UCSD-AML1 (cell line): ENCODE results near the gene MOV10.
"Not testable (repeated sequence)": the region's sequence is repeated elsewhere in the genome, so short reads cannot be mapped to it uniquely, and the experiment has no call there.

Experiments used
- DNase-seq: peaks from one replicate; lab custom pipeline; 2025; ENCODE audit not compliant: unreplicated experiment; lab: John Stamatoyannopoulos, UW

MOV10 gene

DNA sequence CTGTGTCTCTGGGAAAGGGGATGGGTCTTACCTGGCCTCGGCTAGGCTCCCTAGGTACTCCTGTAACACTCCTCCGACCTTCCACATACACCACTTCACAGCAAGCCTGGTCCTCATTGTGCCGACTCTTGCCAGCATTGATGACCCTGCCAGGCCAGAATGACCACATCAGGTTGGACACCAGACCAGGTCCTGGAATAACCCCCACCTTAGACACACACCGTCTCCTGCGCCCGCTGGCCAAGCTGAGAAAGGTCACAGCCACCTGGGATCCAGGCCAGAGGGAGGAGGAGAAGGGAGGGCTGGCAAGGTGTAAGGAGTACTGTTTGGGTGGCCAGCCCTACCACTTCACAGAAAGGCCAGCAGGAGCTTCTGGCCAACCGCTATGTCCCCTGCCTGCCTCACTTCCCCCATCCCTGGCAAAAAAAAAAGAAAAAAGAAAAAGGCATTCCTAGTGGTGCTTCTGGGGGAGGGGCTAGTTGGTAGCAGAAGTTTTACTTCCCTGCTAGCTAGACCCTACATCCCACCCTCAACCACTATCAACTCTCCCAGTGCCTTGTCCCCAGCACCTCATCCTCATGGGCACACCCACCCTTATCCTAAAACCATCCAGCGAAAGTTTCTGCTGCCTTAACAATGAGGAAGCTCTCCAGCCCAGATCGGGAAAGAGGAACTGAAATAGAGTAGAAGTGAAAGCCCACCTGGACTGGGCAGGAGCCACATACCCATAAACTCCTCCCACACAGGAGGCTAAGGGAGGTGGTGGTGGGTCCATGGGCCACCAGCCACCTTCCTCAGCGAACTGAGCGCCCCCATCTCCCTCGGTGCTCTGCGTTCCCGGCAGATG lies 39.2 kb downstream of the MOV10 start:
- peak; percentile 41 for DNase-seq

DNA sequence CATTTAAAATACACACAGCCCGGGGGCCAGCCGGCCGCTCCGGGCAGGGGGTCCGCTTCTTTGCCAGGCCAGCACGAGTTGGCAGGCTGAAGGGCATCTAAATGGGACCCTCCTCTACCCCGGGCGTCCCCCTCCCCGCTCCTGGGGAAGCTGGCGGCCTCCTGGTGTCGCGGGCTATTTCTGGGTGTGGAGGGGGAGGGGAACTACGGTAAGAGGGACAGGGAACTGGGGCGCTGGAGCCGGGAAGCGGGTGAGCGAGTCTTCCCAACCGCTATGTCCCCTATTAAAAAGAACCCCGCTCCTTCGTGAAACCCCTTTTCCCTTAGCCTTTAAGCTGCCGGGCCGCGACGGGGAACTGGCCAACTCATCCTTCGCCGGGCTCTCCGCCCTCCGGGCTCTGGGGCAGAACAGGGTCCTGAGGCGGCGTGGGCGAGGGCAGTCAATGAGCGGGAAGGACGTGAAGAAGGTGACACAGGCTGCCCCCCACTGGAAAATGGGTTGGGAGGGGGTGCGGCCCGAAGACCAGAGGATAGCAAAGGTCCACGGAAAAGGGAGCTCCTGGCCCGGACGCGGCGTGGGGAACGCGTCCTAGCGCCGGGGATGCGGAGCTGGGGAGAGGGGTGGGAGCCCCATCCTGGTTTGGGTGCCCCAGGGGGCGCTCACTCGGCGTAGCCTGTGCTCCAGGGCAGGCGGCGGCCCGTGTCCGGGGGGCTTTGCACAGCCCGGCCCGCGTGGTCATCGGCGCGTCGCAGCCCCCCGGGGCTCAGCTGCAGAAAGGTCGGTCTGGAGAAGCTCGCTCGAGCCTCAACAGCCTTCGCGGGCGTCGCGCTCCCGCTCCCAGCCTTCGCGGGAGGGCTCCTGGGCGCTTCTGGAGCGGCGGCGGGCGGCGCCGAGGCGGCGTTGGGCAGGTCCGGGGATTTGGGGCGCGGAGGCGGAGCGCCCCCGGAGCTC lies 40.1 kb downstream of the MOV10 start:
- DNase-seq = peak; percentile 46

DNA sequence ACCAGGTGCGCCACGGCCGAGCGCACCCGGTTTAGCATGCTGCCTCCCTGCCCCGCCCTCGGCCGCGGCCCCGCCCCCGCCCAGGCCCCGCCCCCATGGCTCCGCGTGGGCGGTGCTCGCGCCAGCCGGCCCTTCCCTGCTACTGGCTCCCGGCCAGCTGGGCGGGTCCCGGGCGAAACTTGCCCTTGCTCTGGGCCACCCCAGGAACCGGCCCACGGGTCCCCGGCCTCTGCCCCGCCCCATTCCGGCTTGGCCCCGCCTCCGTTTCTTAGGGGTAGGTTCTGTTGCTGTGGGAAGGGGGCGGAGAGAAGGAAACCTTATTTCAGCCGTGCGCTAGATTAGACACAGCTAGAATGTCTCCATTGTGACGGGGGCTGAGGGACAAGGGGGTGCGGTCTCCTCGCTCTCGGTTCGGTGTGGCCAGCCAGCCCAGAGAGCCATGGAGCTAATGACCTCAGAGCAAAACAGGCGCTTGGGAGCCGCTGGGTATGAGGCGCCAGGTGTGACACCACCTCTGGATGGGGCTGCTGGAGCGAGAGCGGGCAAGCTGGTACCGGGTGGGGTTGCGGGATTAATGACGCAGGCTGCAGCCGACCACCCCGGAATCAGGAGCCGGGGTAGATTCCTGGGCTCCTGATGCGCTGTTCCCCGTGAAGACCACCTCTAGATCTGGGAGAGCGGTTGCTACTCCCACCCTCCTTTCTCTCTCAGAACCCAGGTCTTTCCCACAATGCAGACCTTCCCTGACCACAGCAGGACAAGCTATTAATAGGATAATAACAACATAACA lies 41.0 kb downstream of the MOV10 start, which contains the start of gene PPM1J:
Gene PPM1J, minus strand, starts transcription at position 69 of the 790 bp plus-strand sequence. Its CDS starts 31 bp downstream, at position 38.
- peak; percentile 99 for DNase-seq

DNA sequence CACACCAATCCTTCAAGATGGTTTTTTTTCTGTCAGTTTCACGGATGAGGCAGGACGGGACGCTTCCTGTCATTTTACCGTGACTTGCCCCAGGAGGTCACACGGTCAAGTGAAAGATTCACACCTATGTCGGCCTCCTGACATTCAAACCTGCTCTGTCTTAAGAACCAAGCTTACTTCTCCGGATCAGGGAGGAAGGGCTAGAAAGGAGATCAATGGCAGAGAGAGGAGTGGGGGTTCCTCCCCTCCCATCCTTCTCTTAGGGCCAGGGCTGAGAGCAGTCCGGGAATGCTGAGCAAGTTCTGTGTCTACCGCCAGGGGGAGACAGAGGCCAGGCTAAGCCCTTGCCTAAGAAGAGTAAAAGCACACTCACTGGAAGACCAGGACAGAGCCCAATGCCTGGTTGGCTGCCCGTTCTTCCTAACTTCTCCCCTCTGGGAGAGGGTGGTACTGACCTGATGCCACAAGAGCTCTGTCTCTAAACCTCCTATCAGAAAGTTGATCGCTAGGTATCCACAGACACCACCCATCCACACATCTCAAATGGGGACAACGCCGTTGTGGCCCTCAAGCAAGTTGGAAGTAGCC lies 41.8 kb downstream of the MOV10 start:
- DNase-seq = peak; percentile 81

DNA sequence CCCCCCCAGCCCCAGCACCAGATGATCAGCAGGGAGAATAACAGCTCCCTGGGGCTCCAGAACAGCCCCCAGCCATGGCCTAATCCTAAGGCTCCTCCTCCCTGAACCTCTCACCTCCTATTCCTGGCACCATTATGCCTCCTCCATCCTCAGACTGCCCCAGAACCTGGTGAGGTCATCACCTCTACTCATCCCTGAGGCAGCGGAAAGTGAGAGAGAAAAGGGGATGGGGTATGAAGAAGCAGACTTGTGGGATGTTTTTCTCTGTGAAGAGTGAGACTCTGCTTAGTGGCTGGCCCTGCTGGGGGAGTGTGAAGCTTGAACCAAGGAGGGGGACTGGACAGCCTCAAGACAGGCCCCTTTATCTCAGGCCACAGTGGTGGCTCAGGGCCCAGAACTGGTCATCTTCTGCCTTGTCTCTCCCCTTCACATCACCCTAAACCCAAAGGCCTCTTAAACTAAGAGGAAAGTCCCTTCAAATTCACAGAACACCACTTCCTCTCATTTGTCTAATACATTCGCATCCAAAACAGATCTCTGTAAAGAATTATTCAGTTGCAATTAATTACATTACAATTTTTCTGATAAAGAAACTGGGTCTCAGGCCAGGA lies 42.9 kb downstream of the MOV10 start:
- no peak for DNase-seq

DNA sequence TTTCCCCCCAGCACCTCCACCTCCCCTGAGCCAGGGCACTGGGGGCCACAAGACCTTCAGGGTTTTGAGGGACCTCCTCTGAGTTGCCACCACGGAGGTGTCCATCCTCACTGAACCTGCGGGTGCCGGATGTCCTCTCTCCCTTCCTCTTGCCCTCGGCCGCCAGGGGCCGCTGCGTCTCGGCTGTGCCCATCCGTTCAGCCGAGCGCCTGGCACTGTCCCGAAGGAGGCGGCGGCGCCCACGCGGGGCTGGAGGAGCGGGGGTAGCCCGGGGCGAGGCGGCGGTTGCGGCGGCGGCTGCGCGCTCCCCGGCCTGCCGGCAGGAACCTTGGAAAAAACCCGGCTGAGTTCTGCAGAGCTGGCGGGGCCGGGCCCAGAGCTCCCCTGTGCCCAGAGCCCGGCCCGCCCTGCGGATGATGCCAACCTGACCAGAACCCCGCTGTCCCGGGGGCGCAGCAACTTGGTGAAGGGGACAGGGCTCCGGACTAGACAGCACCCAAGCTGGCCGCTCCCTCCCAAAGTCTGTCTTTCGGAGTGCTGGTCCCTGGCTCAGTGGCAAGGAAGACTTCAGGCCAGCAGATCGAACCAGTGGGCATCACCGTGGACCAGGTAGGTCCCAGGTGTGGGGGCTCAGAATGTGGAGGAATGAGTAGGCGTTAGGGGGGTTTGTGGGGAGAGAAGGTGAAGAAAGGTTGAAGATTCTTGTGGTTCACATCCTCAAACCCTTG lies 44.4 kb downstream of the MOV10 start:
- DNase-seq = peak; percentile 70

DNA sequence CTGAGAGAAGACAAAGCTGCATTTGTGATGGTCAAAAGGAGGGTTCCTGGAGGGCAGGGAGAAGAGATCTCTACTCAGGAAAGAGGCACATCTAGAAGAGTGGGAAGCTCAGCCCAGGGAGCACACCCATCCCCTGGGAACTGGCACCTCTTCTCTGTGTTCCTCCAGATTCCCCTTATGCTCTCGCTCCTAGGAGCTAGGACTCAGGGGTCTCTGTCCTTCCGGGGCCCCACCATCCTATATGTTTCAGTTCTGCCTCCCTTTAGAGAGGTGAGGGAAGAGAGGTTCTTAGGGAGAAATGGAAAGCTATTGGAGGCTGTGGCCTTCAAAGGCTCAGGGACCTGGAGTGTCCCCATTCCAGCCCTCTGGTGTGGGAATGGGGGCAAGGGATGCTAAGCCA lies 45.2 kb downstream of the MOV10 start:
- DNase-seq = no peak

DNA sequence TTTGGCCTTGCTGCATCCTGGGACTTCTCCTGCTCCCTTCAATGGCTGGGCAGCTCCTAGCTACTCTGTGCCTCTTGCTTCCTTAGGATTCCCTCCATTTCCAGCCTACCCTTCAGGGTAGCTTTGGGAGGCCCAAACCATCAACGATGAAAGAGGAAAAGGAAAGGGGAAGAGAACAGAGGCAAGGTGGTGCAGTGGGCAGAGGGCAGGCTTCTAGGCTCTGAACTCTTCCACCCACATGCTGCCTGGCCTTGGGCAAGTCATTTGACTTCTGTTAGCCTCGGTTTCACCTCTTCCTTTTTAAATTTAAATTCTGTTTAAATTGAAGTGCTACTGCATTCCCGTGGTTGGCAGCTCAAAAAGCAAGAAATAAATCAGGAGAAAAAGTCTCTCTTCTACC lies 46.3 kb downstream of the MOV10 start:
- no peak for DNase-seq

DNA sequence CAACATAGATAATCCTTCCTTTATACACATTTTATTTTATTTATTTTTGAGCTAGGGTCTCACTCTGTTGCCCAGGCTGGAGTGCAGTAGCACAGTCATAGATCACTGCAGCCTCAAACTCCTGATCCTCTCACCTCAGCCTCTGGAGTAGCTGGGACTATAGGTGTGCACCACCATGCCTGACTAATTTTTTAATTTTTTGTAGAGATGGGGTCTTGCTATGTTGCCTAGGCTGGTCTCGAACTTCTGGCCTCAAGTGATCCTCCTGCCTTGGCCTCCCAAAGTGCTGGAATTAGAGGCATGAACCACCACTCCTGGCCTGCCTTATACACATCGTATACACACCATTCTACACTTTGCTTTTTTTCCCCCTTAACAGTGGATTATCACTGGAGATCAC lies 46.8 kb downstream of the MOV10 start:
- not testable (repeated sequence) for DNase-seq

DNA sequence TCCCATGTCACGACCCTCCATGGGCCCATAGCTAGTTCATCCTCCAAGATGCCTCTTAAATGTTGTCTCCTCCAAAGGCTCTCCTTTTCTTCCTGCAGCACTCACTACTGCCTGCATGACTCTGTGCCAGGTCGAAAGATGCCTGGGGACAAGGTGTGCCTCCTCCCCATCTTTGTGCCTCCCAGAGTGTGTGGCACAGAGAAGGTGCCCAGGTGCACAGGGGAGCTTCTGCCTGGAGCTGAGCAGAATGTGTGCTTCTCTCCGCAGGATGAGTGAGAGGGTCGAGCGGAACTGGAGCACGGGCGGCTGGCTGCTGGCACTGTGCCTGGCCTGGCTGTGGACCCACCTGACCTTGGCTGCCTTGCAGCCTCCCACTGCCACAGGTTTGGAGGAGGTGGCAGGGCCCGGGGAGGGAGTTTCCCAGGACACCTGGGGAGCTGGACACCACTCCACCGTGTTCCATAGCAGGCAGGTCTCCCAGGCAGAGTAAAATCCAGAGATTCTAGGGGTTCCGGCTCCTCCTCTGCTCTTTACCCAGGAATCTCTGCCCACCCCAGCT lies 47.6 kb downstream of the MOV10 start:
- DNase-seq = no peak

DNA sequence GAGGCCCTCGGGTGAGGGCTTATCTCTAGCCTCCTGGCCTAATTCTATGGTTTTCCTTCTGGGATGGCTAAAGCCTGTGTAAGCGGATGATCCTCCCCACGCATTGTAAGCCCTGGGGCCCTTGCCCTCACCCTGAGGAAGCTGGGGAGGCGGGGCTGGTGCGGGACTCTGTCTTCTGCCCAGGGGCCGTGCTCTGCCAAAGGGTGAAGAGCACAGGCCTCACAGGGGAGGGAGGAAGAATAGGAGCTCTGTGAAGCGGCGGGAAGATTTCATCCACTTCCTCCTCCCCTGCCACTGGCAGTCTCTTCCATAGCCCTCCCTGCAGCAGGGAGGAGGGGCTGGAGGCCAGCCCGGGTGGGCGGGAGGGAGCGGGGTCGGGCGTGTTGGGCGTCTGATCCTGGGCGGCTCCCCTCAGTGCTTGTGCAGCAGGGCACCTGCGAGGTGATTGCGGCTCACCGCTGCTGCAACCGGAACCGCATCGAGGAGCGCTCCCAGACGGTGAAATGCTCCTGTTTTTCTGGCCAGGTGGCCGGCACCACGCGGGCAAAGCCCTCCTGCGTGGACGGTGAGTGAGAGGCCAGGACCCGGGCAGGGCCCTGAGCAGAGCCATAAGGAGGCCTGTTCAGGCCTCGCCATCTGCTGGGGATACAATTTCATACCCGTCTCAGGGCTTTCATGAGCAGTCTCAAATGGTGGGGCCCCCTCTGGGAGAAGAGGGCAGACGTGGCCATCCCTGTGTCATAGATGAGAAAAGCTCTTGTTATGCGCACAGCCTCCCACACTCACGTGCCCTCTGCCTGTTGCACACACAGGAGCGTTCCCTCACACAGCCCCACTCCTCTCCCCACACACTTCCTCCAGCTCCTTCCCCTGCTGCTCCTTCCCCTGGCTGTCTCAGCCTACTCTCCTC lies 48.4 kb downstream of the MOV10 start:
- peak; percentile 30 for DNase-seq

DNA sequence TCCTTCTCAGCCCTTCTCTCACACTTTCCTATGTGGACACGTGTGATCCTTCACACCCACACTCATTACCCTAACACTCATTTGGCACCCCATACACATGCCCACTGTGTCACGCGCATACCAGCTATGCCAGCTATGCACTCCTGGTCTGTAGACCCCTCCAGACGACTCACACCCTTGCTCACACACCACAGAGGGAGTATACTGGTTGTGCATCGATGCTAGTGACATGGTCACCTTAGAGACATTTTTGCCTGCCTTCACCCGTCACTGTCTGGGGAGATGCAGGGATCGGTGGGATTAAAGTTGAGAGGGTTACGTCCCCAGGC lies 49.0 kb downstream of the MOV10 start:
- no peak for DNase-seq

DNA sequence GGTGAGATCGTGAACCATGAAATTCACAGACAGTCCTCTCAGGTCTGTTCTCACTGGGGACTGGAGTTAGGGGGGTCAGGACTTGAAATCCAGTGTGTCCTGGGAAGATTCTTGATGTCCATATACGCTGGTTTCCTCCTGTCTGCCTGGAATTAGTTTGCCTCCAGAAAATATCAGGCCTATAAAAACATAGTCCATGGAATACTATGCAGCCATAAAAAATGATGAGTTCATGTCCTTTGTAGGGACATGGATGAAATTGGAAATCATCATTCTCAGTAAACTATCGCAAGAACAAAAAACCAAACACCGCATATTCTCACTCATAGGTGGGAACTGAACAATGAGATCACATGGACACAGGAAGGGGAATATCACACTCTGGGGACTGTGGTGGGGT lies 49.8 kb downstream of the MOV10 start:
- DNase-seq = not testable (repeated sequence)

DNA sequence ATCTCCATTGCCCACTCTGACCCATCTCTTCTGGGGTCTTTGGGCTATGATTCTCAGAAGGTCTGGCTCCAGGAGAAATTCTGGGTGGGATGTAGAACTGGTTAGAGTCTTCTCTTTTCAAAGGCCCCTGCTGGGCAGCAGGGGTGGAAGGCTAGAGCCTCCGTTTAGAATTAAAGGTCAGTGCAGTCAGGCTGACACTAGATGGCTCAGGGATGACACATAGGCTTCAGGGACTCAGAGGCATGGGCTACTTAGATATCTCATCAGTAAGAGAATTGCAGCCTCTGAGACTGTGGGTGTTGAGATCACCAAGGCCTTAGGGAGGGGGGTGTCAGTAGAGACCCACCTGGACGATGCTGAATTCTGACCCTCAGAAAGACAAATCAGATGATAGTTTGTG lies 53.3 kb downstream of the MOV10 start:
- no peak for DNase-seq

DNA sequence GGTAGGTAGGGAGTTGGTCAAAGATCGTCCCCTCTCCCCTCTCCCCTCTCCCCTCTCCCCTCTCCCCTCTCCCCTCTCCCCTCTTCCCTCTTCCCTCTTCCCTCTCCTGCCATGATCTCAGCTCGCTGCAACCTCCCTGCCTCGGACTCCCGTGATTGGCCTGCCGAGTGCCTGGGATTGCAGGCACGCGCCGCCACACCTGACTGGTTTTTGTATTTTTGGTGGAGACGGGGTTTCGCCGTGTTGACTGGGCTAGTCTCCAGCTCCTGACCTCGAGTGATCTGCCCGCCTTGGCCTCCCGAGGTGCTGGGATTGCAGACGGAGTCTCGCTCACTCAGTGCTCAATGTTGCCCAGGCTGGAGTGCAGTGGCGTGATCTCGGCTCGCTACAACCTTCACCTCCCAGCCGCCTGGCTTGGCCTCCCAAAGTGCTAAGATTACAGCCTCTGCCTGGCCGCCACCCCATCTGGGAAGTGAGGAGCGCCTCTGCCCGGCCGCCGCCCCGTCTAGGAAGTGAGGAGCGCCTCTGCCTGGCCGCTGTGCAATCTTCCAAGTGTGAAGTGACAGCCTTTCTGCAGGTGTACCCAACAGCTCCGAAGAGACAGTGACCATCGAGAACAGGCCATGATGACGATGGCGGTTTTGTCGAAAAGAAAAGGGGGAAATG lies 54.0 kb downstream of the MOV10 start:
- not testable (repeated sequence) for DNase-seq

DNA sequence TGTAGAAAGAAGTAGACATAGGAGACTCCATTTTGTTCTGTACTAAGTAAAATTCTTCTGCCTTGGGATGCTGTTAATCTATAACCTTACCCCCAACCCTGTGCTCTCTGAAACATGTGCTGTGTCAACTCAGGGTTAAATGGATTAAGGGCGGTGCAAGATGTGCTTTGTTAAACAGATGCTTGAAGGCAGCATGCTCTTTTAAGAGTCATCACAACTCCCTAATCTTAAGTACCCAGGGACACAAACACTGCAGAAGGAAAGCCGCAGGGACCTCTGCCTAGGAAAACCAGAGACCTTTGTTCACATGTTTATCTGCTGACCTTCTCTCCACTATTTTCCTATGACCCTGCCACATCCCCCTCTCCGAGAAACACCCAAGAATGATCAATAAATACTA lies 54.6 kb downstream of the MOV10 start:
- DNase-seq = not testable (repeated sequence)

DNA sequence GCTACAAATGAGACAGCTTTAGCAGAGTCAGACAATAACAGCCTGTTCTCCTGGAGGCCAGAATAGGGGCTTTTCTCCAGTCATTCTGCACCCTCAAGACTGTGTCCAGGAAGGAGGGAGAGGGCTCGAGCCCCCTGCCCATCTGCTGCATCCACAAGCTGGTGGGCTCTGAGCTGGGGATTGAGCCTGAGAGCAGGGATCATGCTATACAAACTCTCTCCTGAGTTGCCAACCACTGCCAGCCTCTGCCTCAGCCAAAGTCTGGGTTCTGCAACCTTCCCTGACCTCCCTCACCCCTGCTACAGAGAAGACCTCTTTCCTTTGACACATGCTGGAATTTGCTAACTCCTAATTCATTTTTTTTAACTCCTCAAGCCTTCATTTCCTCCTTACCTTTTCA lies 55.5 kb downstream of the MOV10 start:
- no peak for DNase-seq

DNA sequence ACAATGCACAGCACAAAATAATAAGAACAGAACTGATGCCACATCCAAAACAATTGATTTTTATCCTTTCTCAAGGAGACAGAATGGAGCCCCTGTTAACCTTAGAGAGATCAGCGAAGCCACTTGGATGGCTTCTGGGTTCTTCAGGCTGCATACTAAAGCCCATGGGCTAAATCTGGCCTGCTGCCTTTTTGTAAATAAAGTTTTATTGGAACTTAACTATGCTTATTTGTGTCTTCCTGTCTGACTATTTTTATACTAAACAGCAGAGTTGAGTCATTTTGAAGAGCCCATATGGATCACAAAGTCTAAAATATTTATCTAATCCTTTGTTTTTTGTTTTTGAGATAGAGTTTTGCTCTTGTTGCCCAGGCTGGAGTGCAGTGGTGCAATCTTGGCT lies 57.0 kb downstream of the MOV10 start:
- DNase-seq = no peak
